ENCODE data around the gene ZNF282.
"Not testable (repeated sequence)": the region's sequence is repeated elsewhere in the genome, so short reads cannot be mapped to it uniquely, and the experiment has no call there.

ZNF282 gene

GRCh38 chr7:149255174-149255573, 59.8 kb downstream of the ZNF282 start:
- no peak for DNase-seq (ENCODE audit: low read depth in 1 of 2, low spot score in 1 of 2)
- in situ Hi-C loops (cut with HindIII; ENCODE audit: low pct_unique_long_range_greater_than_20kb, low sequenced_read_pairs), result no loop called here
- no peak for TF ChIP-seq JUND (IDR thresholded peaks at IDR 0.05; ENCODE audit: low read depth)

- TF ChIP-seq JUND (IDR thresholded peaks at IDR 0.05; ENCODE audit: low read depth), result no peak
- DNase-seq (ENCODE audit: low read depth in 1 of 2, low spot score in 1 of 2), result no peak
- in situ Hi-C loops (cut with HindIII; ENCODE audit: low pct_unique_long_range_greater_than_20kb, low sequenced_read_pairs), result no loop called here
Measured at GRCh38 chr7:149256568-149256967, 61.2 kb downstream of the ZNF282 start.

GRCh38 chr7:149257146-149257545, 61.8 kb downstream of the ZNF282 start:
- no peak for TF ChIP-seq JUND (IDR thresholded peaks at IDR 0.05; ENCODE audit: low read depth)
- in situ Hi-C loops (cut with HindIII; ENCODE audit: low pct_unique_long_range_greater_than_20kb, low sequenced_read_pairs), result no loop called here

GRCh38 chr7:149261316-149261828, 66.0 kb downstream of the ZNF282 start:
- TF ChIP-seq JUND (IDR thresholded peaks at IDR 0.05; ENCODE audit: low read depth), result no peak
- in situ Hi-C loops (cut with HindIII; ENCODE audit: low pct_unique_long_range_greater_than_20kb, low sequenced_read_pairs), result no loop called here
- peak in 1 of 2 experiments; percentile 24 for DNase-seq (ENCODE audit: low read depth in 1 of 2, low spot score in 1 of 2)

More at GRCh38 chr7:149257146-149257545, 61.8 kb downstream of the ZNF282 start:
- DNase-seq (ENCODE audit: low read depth in 1 of 2, low spot score in 1 of 2), result no peak

- in situ Hi-C loops (cut with HindIII; ENCODE audit: low pct_unique_long_range_greater_than_20kb, low sequenced_read_pairs), result no loop called here
- no peak for TF ChIP-seq JUND (IDR thresholded peaks at IDR 0.05; ENCODE audit: low read depth)
- peak; percentile 64 to 85 for DNase-seq (ENCODE audit: low read depth in 1 of 2, low spot score in 1 of 2)
Measured at GRCh38 chr7:149261829-149262617, 66.7 kb downstream of the ZNF282 start, which contains the start of gene ZNF783. ZNF783 (plus strand) TSS chr7:149262196; CDS start chr7:149262334, 138 bp downstream.

GRCh38 chr7:149266451-149266850, 71.1 kb downstream of the ZNF282 start:
- DNase-seq (ENCODE audit: low read depth in 1 of 2, low spot score in 1 of 2), result no peak
- in situ Hi-C loops (cut with HindIII; ENCODE audit: low pct_unique_long_range_greater_than_20kb, low sequenced_read_pairs), result no loop called here
- no peak for TF ChIP-seq JUND (IDR thresholded peaks at IDR 0.05; ENCODE audit: low read depth)

GRCh38 chr7:149267733-149268132, 72.4 kb downstream of the ZNF282 start:
- no peak for DNase-seq (ENCODE audit: low read depth in 1 of 2, low spot score in 1 of 2)
- TF ChIP-seq JUND (IDR thresholded peaks at IDR 0.05; ENCODE audit: low read depth), result no peak
- in situ Hi-C loops (cut with HindIII; ENCODE audit: low pct_unique_long_range_greater_than_20kb, low sequenced_read_pairs), result no loop called here

GRCh38 chr7:149274424-149274823, 79.1 kb downstream of the ZNF282 start:
- in situ Hi-C loops (cut with HindIII; ENCODE audit: low pct_unique_long_range_greater_than_20kb, low sequenced_read_pairs); DNase-seq (ENCODE audit: low read depth in 1 of 2, low spot score in 1 of 2): not testable (repeated sequence)

All from T47D (cell line).